Mesenchymal stem cell (in vitro differentiated cells and primary cell): ENCODE measurements around the gene PRKD1.
A peak's percentile ranks its signal among the peaks of the same experiment; 100 is the strongest.

Experiments used
- DNase-seq: peaks from one replicate; pipeline ENCODE4 v3.0.0-alpha.2; 2013
- H2AFZ ChIP-seq: one replicate; pipeline ENCODE4 v1.6.1; 2013; ENCODE audit warnings: low read depth, mild to moderate bottlenecking, control low read depth, inconsistent platforms, low read length, moderate library complexity
- H2AK5ac ChIP-seq: 2 replicates; pipeline ENCODE4 v1.6.1; 2013; ENCODE audit warnings: low read length, moderate library complexity, mild to moderate bottlenecking, inconsistent platforms; ENCODE audit not compliant: severe bottlenecking
- H2BK120ac ChIP-seq: one replicate; pipeline ENCODE4 v1.6.1; 2013; ENCODE audit warnings: low read depth, mild to moderate bottlenecking, inconsistent platforms, low read length, moderate library complexity
- H2BK12ac ChIP-seq, 2 experiments: one replicate each; pipeline ENCODE4 v1.6.1; 2013; ENCODE audit warnings: inconsistent platforms in 2 of 2, low read length in 2 of 2, mild to moderate bottlenecking in 2 of 2, moderate library complexity in 2 of 2, control low read depth in 1 of 2
- H2BK15ac ChIP-seq: one replicate; pipeline ENCODE4 v1.6.1; 2013; ENCODE audit warnings: mild to moderate bottlenecking, low read depth, inconsistent platforms; ENCODE audit not compliant: poor library complexity, severe bottlenecking
- H2BK5ac ChIP-seq: 2 replicates; pipeline ENCODE4 v1.6.1; 2013; ENCODE audit warnings: low read depth, mild to moderate bottlenecking, low read length, control low read depth, inconsistent platforms; ENCODE audit not compliant: poor library complexity, severe bottlenecking
- H3K14ac ChIP-seq, 2 experiments: one replicate each; pipeline ENCODE4 v1.6.1; 2013; ENCODE audit warnings: inconsistent platforms in 2 of 2, low read length in 2 of 2, control low read depth in 1 of 2, mild to moderate bottlenecking in 1 of 2, moderate library complexity in 1 of 2
- H3K18ac ChIP-seq, 2 experiments: one replicate each; pipeline ENCODE4 v1.6.1; 2013; ENCODE audit warnings: inconsistent platforms in 2 of 2, low read length in 2 of 2, control low read depth in 1 of 2, low read depth in 1 of 2, mild to moderate bottlenecking in 1 of 2
- H3K23ac ChIP-seq, 2 experiments: one replicate each; pipeline ENCODE4 v1.6.1; 2013; ENCODE audit warnings: inconsistent platforms in 2 of 2, low read length in 2 of 2, mild to moderate bottlenecking in 2 of 2, moderate library complexity in 2 of 2, control low read depth in 1 of 2
- H3K27ac ChIP-seq: 2 replicates; pipeline ENCODE4 v1.5.1; 2013; ENCODE audit warnings: mild to moderate bottlenecking, moderate library complexity, low read length, control low read depth, inconsistent platforms; ENCODE audit not compliant: poor library complexity, severe bottlenecking
- H3K27me3 ChIP-seq, 2 experiments: 2 replicates each; pipeline versions ENCODE4 v1.6.1 to v1.7.0; 2013; ENCODE audit warnings: low read length in 2 of 2, mild to moderate bottlenecking in 2 of 2, moderate library complexity in 2 of 2, control low read depth in 1 of 2, inconsistent platforms in 1 of 2; ENCODE audit not compliant: control insufficient read depth in 1 of 2, insufficient read depth in 1 of 2
- H3K36me3 ChIP-seq, 2 experiments: 2 replicates each; pipeline versions ENCODE4 v1.6.1 to v1.7.0; 2013; ENCODE audit warnings: low read length in 2 of 2, control low read depth in 1 of 2, inconsistent platforms in 1 of 2, low read depth in 1 of 2, mild to moderate bottlenecking in 1 of 2; ENCODE audit not compliant: insufficient read depth in 2 of 2, control insufficient read depth in 1 of 2
- H3K4ac ChIP-seq, 2 experiments: one replicate each; pipeline ENCODE4 v1.6.1; 2013; ENCODE audit warnings: inconsistent platforms in 2 of 2, low read length in 2 of 2, mild to moderate bottlenecking in 2 of 2, moderate library complexity in 2 of 2, control low read depth in 1 of 2, low read depth in 1 of 2
- H3K4me1 ChIP-seq: 2 replicates; pipeline ENCODE4 v1.6.1; 2013; ENCODE audit warnings: low read depth, low read length, control low read depth; ENCODE audit not compliant: control insufficient read depth, insufficient read depth
- H3K4me2 ChIP-seq: 2 replicates; pipeline ENCODE4 v1.6.1; 2013; ENCODE audit warnings: low read length, mild to moderate bottlenecking, inconsistent platforms; ENCODE audit not compliant: poor library complexity, severe bottlenecking
- H3K4me3 ChIP-seq, 2 experiments: 2 replicates each; pipeline versions ENCODE4 v1.5.1 to v1.7.0; 2013; ENCODE audit warnings: low read length in 2 of 2, mild to moderate bottlenecking in 2 of 2, control low read depth in 1 of 2, low read depth in 1 of 2; ENCODE audit not compliant: insufficient read depth in 1 of 2
- H3K79me1 ChIP-seq: replicated peaks from 2 replicates; pipeline ENCODE4 v1.6.1; 2013; ENCODE audit warnings: mild to moderate bottlenecking, control low read depth, low read length, inconsistent platforms; ENCODE audit not compliant: poor library complexity, severe bottlenecking
- H3K9ac ChIP-seq: 2 replicates; pipeline ENCODE4 v1.7.0; 2013; ENCODE audit warnings: mild to moderate bottlenecking, low read length, moderate library complexity
- H3K9me3 ChIP-seq: 2 replicates; pipeline ENCODE4 v1.7.0; 2013; ENCODE audit warnings: mild to moderate bottlenecking, low read length; ENCODE audit not compliant: control insufficient read depth
- H4K8ac ChIP-seq: one replicate; pipeline ENCODE4 v1.6.1; 2013; ENCODE audit warnings: inconsistent platforms, mild to moderate bottlenecking, low read length, moderate library complexity
- H4K91ac ChIP-seq: one replicate; pipeline ENCODE4 v1.6.1; 2013; ENCODE audit warnings: mild to moderate bottlenecking, low read length, inconsistent platforms
- WGBS: methylation state at CpG from one replicate; pipeline ENCODE4 v1.1.7; 2013; ENCODE audit warnings: mixed read lengths; 5-methylcytosine and 5-hydroxymethylcytosine counted together

PRKD1 gene

DNA sequence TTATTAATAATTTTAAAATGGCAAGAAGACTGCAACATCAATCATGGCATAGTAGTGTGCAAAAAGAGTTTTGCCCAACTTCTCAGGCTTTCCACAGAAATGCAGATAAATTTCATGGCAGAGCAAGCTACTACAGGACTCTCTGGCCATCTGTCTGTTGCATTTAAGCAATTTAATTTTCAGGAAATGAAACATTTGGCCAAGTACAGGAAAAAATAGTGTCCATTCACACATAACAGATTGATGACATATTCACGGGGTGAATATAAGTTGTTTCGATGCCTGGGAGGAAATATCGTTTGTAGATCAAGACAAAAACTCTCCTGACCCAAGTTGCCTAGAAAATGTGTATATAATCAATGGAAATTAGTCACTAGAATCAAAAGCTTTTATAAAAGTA lies 324.0 kb downstream of the PRKD1 start:
- Histone ChIP-seq H2BK5ac (no peak overlapping the region), H3K4me3 (no peak overlapping the region), H4K91ac (no peak overlapping the region), H3K9me3 (no peaks in the 10 kb centered on the region), H3K79me1 (no peaks in the 10 kb centered on the region), H2BK15ac (no peak overlapping the region), H2BK120ac (no peak overlapping the region), H3K9ac (no peak overlapping the region), H2BK12ac (no peak overlapping the region), H3K36me3 (peaks cover 0 to 10% of the 10 kb centered on the region in 2 experiments), H4K8ac (no peak overlapping the region), H2AFZ (no peak overlapping the region), H3K23ac (no peak overlapping the region), H3K4me2 (no peak overlapping the region), H3K18ac (no peak overlapping the region), H3K4me1 (no peaks in the 10 kb centered on the region), H2AK5ac (no peak overlapping the region), H3K4ac (no peak overlapping the region), H3K14ac (no peak overlapping the region), H3K27ac (no peak overlapping the region), H3K27me3 (no peaks in the 10 kb centered on the region)
- DNase-seq: no peak
- no CpG with 5 or more reads among the region's 3 CpGs for WGBS

DNA sequence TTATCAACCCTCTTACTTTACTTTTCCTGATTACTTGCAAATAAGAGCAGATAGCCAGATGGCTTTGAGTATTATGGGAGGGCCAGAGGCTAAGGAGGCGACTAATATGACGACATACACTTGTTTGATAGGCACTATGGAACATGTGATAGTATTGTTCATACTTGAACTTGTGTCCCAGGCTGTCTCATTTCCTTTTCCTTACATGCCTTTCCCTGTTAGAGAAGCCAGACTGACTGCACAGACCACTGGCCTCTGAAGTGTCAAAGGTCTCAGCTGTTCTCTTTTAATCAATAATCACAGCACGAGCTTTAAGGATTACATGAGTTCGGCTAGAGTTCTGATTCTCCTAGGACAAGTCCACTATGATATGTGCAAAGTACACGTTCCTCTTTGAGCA lies 326.0 kb downstream of the PRKD1 start:
- no peak overlapping the region for H3K18ac ChIP-seq
- no peak overlapping the region for H2AK5ac ChIP-seq
- H3K79me1 ChIP-seq: no peaks in the 10 kb centered on the region
- H2BK15ac ChIP-seq: no peak overlapping the region
- H3K9ac ChIP-seq: no peak overlapping the region
- H3K27me3 ChIP-seq: no peaks in the 10 kb centered on the region
- H4K8ac ChIP-seq: no peak overlapping the region
- 85% methylated on average over 4 of the region's 5 CpGs for WGBS
- H3K27ac ChIP-seq: no peak overlapping the region
- no peak overlapping the region for H2AFZ ChIP-seq
- no peaks in the 10 kb centered on the region for H3K4me1 ChIP-seq
- H2BK120ac ChIP-seq: no peak overlapping the region
- no peak overlapping the region for H3K23ac ChIP-seq
- peak; percentile 8 for DNase-seq
- H4K91ac ChIP-seq: no peak overlapping the region
- no peak overlapping the region for H3K4me3 ChIP-seq
- no peak overlapping the region for H3K4me2 ChIP-seq
- no peak overlapping the region for H2BK12ac ChIP-seq
- H2BK5ac ChIP-seq: no peak overlapping the region
- H3K36me3 ChIP-seq: peaks cover 0 to 11% of the 10 kb centered on the region in 2 experiments
- H3K9me3 ChIP-seq: no peaks in the 10 kb centered on the region
- H3K14ac ChIP-seq: no peak overlapping the region
- H3K4ac ChIP-seq: no peak overlapping the region

DNA sequence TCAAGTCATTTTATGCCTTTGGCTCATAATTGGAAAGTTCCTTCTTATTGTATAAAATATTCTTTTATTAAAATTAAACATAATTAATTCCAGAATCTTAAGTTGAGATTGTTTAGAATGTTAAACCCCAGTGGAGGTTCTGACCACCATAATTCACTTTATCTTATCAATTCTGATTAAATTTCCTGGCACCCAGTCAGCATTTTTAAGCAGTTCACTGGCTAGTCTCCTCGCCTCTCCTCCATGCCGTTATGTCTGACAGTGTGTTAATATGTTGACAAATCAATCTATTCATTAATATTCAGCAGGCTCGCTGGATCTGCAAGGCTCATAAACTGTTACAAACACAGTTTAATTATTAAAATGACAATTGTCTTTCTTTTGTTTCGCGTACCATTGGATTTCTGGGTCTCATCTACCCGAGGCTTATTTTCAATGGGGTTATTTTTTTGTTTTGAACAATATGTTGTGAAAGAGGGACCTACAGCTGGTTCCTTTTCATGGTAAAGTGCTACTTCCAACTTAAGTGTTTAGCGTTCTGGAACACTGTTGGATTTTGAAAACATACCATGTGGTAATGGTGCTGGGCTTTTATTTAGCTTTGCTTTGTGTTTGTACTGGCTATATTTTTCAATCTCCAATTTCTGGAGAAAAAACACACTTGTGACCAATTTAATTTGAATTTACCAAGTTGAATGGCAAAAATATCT lies 339.7 kb downstream of the PRKD1 start:
- Histone ChIP-seq H4K91ac (no peak overlapping the region), H3K9me3 (no peaks in the 10 kb centered on the region), H3K4me3 (no peak overlapping the region), H3K18ac (no peak overlapping the region), H3K14ac (no peak overlapping the region), H4K8ac (no peak overlapping the region), H2BK5ac (no peak overlapping the region), H3K4me2 (no peak overlapping the region), H3K4ac (no peak overlapping the region), H2BK15ac (no peak overlapping the region), H2BK12ac (no peak overlapping the region), H2AFZ (no peak overlapping the region), H3K23ac (no peak overlapping the region), H3K4me1 (no peaks in the 10 kb centered on the region), H3K79me1 (no peaks in the 10 kb centered on the region), H3K9ac (peak overlapping the region; percentile 23), H3K27me3 (no peaks in the 10 kb centered on the region), H3K36me3 (no peaks in the 10 kb centered on the region), H2AK5ac (no peak overlapping the region), H2BK120ac (no peak overlapping the region), H3K27ac (no peak overlapping the region)
- no peak for DNase-seq
- WGBS: 93% methylated on average over 4 of the region's 7 CpGs

DNA sequence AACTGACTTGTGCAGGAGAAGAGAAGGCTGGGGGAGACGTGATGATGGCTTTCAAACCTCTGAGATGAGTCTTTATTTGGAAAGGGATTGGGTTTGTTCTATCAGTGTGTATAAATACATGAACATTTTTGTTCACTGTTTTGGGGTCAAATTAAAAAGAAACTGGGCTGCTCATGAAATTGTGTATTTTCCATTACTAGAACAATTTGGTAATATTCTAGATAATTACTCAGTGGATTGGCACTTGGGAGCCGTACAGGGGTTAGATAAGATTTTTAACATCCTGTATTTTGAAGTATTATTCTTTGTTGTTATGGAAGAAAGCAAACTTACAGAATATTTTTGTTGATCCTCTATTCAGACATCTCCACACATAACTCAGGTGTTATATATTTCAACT lies 340.6 kb downstream of the PRKD1 start:
- 100% methylated on average over 1 of the region's 2 CpGs for WGBS
- Histone ChIP-seq H3K9me3 (no peaks in the 10 kb centered on the region), H3K27ac (no peak overlapping the region)

More for the DNA sequence above, 340.6 kb downstream of the PRKD1 start:
- no peak overlapping the region for H3K14ac ChIP-seq
- no peak overlapping the region for H2AK5ac ChIP-seq
- H2BK5ac ChIP-seq: no peak overlapping the region
- H2BK120ac ChIP-seq: no peak overlapping the region
- H3K4me1 ChIP-seq: no peaks in the 10 kb centered on the region
- no peak overlapping the region for H2BK12ac ChIP-seq
- H3K4me2 ChIP-seq: no peak overlapping the region
- H3K27me3 ChIP-seq: no peaks in the 10 kb centered on the region
- no peak overlapping the region for H2BK15ac ChIP-seq
- H3K4me3 ChIP-seq: no peak overlapping the region
- no peak overlapping the region for H3K18ac ChIP-seq
- no peak overlapping the region for H3K4ac ChIP-seq
- peak overlapping the region; percentile 16 for H3K9ac ChIP-seq
- H3K79me1 ChIP-seq: no peaks in the 10 kb centered on the region
- H2AFZ ChIP-seq: no peak overlapping the region
- H4K8ac ChIP-seq: no peak overlapping the region
- no peak for DNase-seq
- no peak overlapping the region for H3K23ac ChIP-seq
- H3K36me3 ChIP-seq: no peaks in the 10 kb centered on the region
- H4K91ac ChIP-seq: no peak overlapping the region
